Neural cell (in vitro differentiated cells): ENCODE results near the gene RABEP2.

ENCODE experiments used
- CTCF ChIP-seq: fragments of 450-650 bp; IDR thresholded peaks from 2 replicates; pipeline ENCODE4 v1.5.1; 2014; ENCODE audit warnings: antibody characterized with exemption, mild to moderate bottlenecking, moderate library complexity; ENCODE audit not compliant: poor library complexity, severe bottlenecking
- EZH2 ChIP-seq: fragments of 200-600, 300-800 bp; shearing (Covaris generic), sonication (generic); IDR thresholded peaks from 2 replicates; pipeline ENCODE4 v1.6.1; 2014; ENCODE audit warnings: antibody characterized with exemption, low read length, borderline replicate concordance, mild to moderate bottlenecking; ENCODE audit not compliant: insufficient read depth, poor library complexity, severe bottlenecking
- MXI1 ChIP-seq: fragments of 450-650 bp; conservative IDR thresholded peaks from 2 replicates; pipeline ENCODE4 v1.6.1; 2014; ENCODE audit warnings: antibody characterized with exemption, mild to moderate bottlenecking; ENCODE audit not compliant: poor library complexity, severe bottlenecking
- POLR2AphosphoS5 ChIP-seq: IDR thresholded peaks from 2 replicates; pipeline ENCODE4 v1.6.1; 2012
- SMC3 ChIP-seq: fragments of 450-650 bp; conservative IDR thresholded peaks from 2 replicates; pipeline ENCODE4 v1.6.1; 2014; ENCODE audit warnings: antibody characterized with exemption, mild to moderate bottlenecking, moderate library complexity; ENCODE audit not compliant: poor library complexity
- TAF1 ChIP-seq: IDR thresholded peaks from 2 replicates; pipeline ENCODE4 v1.6.1; 2012; ENCODE audit warnings: low read depth

- TF ChIP-seq POLR2AphosphoS5 (no peak), TAF1 (no peak), CTCF (no peak), EZH2 (no peak), MXI1 (no peak), SMC3 (no peak)
Observed at GRCh38 chr16:28899882-28900590, 25.0 kb downstream of the RABEP2 start.
